ENCODE results near the gene COL6A3.

COL6A3 gene

DNA sequence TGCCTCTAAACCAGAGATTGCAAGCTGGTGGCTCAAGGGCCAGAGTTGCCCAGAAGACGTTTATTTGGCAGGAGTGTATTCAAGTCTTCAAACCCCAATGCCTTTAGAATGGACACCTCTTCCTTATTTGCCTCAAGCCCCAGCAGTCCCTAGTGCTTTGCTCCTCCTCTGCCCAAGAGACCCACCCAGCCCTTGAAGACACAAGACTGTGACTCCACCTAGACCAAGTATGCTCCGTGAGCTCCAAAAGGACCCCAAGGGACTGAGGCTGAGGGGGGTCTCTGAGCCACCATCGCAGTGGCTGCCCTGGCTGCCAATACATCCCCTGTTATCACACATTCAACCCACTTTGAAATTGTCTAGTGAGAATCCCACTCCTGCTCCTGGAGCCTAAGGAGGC, 99.3 kb downstream of the COL6A3 start:
- H3K36me3 ChIP-seq (ENCODE audit: control insufficient read depth in 4 of 4, insufficient read depth in 4 of 4, low read length in 3 of 4): no peaks in the 10 kb centered on the region
- H3K27ac ChIP-seq (ENCODE audit: insufficient read depth in 1 of 2, low read depth in 1 of 2, low read length in 2 of 2, poor library complexity in 1 of 2, severe bottlenecking in 2 of 2): no peak overlapping the region
- ChIA-PET POLR2A (no interaction called here), CTCF (no interaction called here)
- no peak for DNase-seq
- no peaks in the 10 kb centered on the region for H3K4me1 ChIP-seq (ENCODE audit: control extremely low read depth in 1 of 4, control insufficient read depth in 4 of 4, insufficient read depth in 4 of 4, low read length in 3 of 4)
- H3K9me3 ChIP-seq (ENCODE audit: control extremely low read depth in 1 of 5, control insufficient read depth in 4 of 5, insufficient read depth in 2 of 5, low read depth in 1 of 5, low read length in 4 of 5): no peaks in the 10 kb centered on the region
- WGBS (ENCODE audit: insufficient coverage): 33% methylated on average over 1 of the region's 3 CpGs
- peaks cover 0 to 15% (median 3%) of the 10 kb centered on the region in 5 experiments for H3K27me3 ChIP-seq (replicated peaks in 2 of 5; ENCODE audit: control insufficient read depth in 4 of 5, insufficient read depth in 5 of 5, low read length in 4 of 5)
- no peak overlapping the region for H3K4me3 ChIP-seq (ENCODE audit: control insufficient read depth in 1 of 7, extremely low read depth in 1 of 7, insufficient read depth in 4 of 7, low read depth in 2 of 7, low read length in 6 of 7)

DNA sequence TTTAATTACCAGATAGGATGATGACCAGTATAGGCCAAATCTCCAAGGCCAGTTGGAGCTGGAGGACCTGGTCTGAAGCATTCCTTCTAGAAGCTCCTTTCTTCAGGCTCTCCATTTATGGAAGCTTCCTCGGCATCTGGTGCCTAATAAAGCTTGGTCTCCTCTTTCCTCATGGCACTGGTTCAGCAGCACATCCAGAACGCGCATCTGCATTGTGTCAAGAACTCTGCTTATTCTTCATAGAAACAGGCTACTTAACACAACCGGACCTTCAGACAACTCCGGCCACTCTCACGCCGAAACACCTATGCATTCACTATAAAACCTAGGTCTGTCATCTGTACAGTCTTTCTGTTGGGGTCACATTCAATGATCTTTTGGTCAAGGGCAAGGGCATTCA, 99.8 kb downstream of the COL6A3 start:
- H3K27ac ChIP-seq (ENCODE audit: insufficient read depth in 1 of 2, low read depth in 1 of 2, low read length in 2 of 2, poor library complexity in 1 of 2, severe bottlenecking in 2 of 2): no peak overlapping the region
- WGBS (ENCODE audit: insufficient coverage): 100% methylated on average over 7 of the region's 7 CpGs
- POLR2A ChIA-PET: no interaction called here
- H3K4me3 ChIP-seq (ENCODE audit: control insufficient read depth in 1 of 7, extremely low read depth in 1 of 7, insufficient read depth in 4 of 7, low read depth in 2 of 7, low read length in 6 of 7): no peak overlapping the region
- no peaks in the 10 kb centered on the region for H3K36me3 ChIP-seq (ENCODE audit: control insufficient read depth in 4 of 4, insufficient read depth in 4 of 4, low read length in 3 of 4)
- H3K27me3 ChIP-seq (replicated peaks in 2 of 5; ENCODE audit: control insufficient read depth in 4 of 5, insufficient read depth in 5 of 5, low read length in 4 of 5): peaks cover 0 to 15% (median 3%) of the 10 kb centered on the region in 5 experiments
- CTCF ChIA-PET: no interaction called here
- H3K4me1 ChIP-seq (ENCODE audit: control extremely low read depth in 1 of 4, control insufficient read depth in 4 of 4, insufficient read depth in 4 of 4, low read length in 3 of 4): no peaks in the 10 kb centered on the region
- DNase-seq: no peak
- H3K9me3 ChIP-seq (ENCODE audit: control extremely low read depth in 1 of 5, control insufficient read depth in 4 of 5, insufficient read depth in 2 of 5, low read depth in 1 of 5, low read length in 4 of 5): no peaks in the 10 kb centered on the region

DNA sequence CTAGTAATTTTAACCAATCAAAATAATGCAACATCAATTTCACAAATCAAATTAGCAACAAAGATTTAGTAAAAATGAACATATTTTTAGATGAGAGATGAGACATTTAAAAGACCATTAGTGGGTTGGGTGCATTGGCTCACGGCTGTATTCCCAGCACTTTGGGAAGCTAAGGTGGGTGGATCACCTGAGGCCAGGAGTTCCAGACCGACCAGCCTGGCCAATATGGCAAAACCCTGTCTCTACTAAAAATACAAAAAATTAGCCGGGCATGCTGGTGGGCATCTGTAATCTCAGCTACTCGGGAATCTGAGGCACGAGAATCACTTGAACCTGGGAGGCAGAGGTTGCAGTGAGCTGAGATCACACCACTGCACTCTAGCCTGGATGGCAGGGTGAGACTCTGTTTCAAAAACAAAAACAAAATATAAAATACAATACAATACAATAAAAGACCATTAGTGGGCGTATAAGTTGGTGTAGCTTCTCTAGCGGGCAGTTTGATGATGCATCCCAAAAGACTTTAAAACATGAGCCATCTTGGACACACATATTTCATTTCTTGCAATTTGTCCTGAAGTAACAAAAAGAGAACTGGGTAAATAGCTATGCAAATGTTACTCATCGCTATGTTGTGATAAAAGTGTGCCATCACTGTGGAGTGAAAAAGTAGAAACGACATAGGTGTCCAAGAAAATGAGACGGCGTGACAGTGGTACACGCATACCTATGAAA, 101.8 kb downstream of the COL6A3 start:
- Histone ChIP-seq H3K27ac (ENCODE audit: insufficient read depth in 1 of 2, low read depth in 1 of 2, low read length in 2 of 2, poor library complexity in 1 of 2, severe bottlenecking in 2 of 2) (no peak overlapping the region), H3K9me3 (ENCODE audit: control extremely low read depth in 1 of 5, control insufficient read depth in 4 of 5, insufficient read depth in 2 of 5, low read depth in 1 of 5, low read length in 4 of 5) (no peaks in the 10 kb centered on the region), H3K4me1 (ENCODE audit: control extremely low read depth in 1 of 4, control insufficient read depth in 4 of 4, insufficient read depth in 4 of 4, low read length in 3 of 4) (no peaks in the 10 kb centered on the region), H3K27me3 (replicated peaks in 2 of 5; ENCODE audit: control insufficient read depth in 4 of 5, insufficient read depth in 5 of 5, low read length in 4 of 5) (peaks cover 0 to 18% (median 2%) of the 10 kb centered on the region in 5 experiments), H3K4me3 (ENCODE audit: control insufficient read depth in 1 of 7, extremely low read depth in 1 of 7, insufficient read depth in 4 of 7, low read depth in 2 of 7, low read length in 6 of 7) (no peak overlapping the region), H3K36me3 (ENCODE audit: control insufficient read depth in 4 of 4, insufficient read depth in 4 of 4, low read length in 3 of 4) (no peaks in the 10 kb centered on the region)
- POLR2A ChIA-PET: interaction anchor here (1.0 kb wide), 1 partner anchor 14 kb away, joined by 3 read pairs; no protein-coding TSS in a partner anchor
- CTCF ChIA-PET: interaction anchor here (1.1 kb wide), 1 partner anchor 10 kb away, joined by 3 read pairs; no protein-coding TSS in a partner anchor
- 91% methylated on average over 11 of the region's 12 CpGs for WGBS (ENCODE audit: insufficient coverage)
- DNase-seq: no peak

DNA sequence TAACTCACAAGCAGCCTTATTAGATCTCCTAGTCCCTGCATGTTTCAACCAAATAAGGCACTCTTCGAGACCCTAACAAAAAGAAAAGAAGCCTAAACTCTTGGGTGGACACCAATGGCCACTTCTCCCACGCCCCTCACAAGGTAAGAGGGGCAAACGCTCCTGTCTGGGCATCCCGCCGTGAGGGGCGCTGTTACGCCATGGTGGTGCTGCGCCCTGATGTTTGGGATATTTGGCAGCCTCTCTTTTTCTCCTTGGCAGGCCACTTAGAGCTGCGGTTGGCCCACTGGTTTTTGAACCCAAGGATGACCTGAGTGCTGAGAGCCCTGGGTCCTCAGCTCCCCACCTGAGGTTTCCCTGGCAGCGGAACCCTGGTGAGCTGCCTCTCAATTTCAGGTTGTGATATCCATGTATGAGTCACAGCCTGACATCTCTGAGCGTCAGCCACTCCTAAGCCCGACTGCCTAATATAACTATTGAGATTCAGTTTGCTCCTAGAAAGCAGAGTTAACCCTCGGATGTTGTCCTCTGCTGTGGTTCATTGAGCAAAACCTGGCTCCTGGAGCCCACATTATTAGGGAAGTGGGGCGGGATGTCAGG, 103.3 kb downstream of the COL6A3 start:
- Histone ChIP-seq H3K36me3 (ENCODE audit: control insufficient read depth in 4 of 4, insufficient read depth in 4 of 4, low read length in 3 of 4) (no peaks in the 10 kb centered on the region), H3K27ac (ENCODE audit: insufficient read depth in 1 of 2, low read depth in 1 of 2, low read length in 2 of 2, poor library complexity in 1 of 2, severe bottlenecking in 2 of 2) (no peak overlapping the region), H3K9me3 (ENCODE audit: control extremely low read depth in 1 of 5, control insufficient read depth in 4 of 5, insufficient read depth in 2 of 5, low read depth in 1 of 5, low read length in 4 of 5) (no peaks in the 10 kb centered on the region), H3K4me3 (ENCODE audit: control insufficient read depth in 1 of 7, extremely low read depth in 1 of 7, insufficient read depth in 4 of 7, low read depth in 2 of 7, low read length in 6 of 7) (no peak overlapping the region), H3K27me3 (replicated peaks in 2 of 5; ENCODE audit: control insufficient read depth in 4 of 5, insufficient read depth in 5 of 5, low read length in 4 of 5) (peaks cover 0 to 18% (median 0%) of the 10 kb centered on the region in 5 experiments), H3K4me1 (ENCODE audit: control extremely low read depth in 1 of 4, control insufficient read depth in 4 of 4, insufficient read depth in 4 of 4, low read length in 3 of 4) (no peaks in the 10 kb centered on the region)
- ChIA-PET CTCF (no interaction called here), POLR2A (no interaction called here)
- no peak for DNase-seq
- WGBS (ENCODE audit: insufficient coverage): 93% methylated on average over 14 of the region's 14 CpGs

DNA sequence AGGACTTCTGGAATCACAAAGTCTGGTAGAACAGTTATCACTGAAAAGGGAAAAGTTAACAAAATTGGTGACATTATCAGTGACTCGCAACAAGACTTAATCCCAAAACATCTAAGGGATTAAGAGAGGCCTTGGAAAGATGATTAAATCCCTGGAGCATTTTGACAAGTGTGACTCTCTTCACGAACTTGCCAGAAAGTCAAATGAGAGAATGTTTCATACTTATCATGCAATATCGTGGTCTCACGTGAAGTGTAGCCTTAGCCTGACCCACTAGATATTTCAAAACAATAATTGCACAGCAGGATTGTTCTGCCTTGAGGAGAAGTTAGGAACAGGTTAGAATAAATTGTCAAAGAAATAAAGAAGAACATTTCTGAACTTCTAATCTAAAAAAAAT, 104.5 kb downstream of the COL6A3 start:
- Histone ChIP-seq H3K27ac (ENCODE audit: insufficient read depth in 1 of 2, low read depth in 1 of 2, low read length in 2 of 2, poor library complexity in 1 of 2, severe bottlenecking in 2 of 2) (no peak overlapping the region), H3K9me3 (ENCODE audit: control extremely low read depth in 1 of 5, control insufficient read depth in 4 of 5, insufficient read depth in 2 of 5, low read depth in 1 of 5, low read length in 4 of 5) (peaks cover 0 to under 1% (median 0%) of the 10 kb centered on the region in 5 experiments), H3K36me3 (ENCODE audit: control insufficient read depth in 4 of 4, insufficient read depth in 4 of 4, low read length in 3 of 4) (no peaks in the 10 kb centered on the region), H3K4me3 (ENCODE audit: control insufficient read depth in 1 of 7, extremely low read depth in 1 of 7, insufficient read depth in 4 of 7, low read depth in 2 of 7, low read length in 6 of 7) (no peak overlapping the region), H3K27me3 (replicated peaks in 2 of 5; ENCODE audit: control insufficient read depth in 4 of 5, insufficient read depth in 5 of 5, low read length in 4 of 5) (peaks cover 0 to 13% (median 0%) of the 10 kb centered on the region in 5 experiments), H3K4me1 (ENCODE audit: control extremely low read depth in 1 of 4, control insufficient read depth in 4 of 4, insufficient read depth in 4 of 4, low read length in 3 of 4) (no peaks in the 10 kb centered on the region)
- ChIA-PET CTCF (no interaction called here), POLR2A (no interaction called here)
- DNase-seq: no peak
- 80% methylated on average over 1 of the region's 4 CpGs for WGBS (ENCODE audit: insufficient coverage)

DNA sequence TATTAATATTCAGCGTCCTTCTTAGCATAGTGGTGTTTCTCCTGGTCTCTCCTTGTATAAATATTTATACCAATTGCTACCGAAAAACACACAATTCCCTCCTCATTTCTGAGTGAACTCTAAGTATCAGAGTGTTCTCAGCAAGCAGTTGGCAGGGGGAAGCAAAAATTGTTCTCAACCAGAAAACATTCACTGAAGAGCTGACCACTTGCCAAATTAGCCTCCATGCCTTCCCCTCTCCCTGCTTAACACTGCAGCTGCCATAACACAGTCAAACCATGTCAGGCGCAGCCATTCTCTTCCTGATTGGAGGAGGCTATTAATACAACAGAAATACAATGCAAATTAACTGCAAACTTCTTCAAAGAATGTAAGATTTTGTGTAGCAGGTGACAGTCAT, 105.0 kb downstream of the COL6A3 start:
- Histone ChIP-seq H3K4me3 (ENCODE audit: control insufficient read depth in 1 of 7, extremely low read depth in 1 of 7, insufficient read depth in 4 of 7, low read depth in 2 of 7, low read length in 6 of 7) (no peak overlapping the region), H3K36me3 (ENCODE audit: control insufficient read depth in 4 of 4, insufficient read depth in 4 of 4, low read length in 3 of 4) (no peaks in the 10 kb centered on the region), H3K9me3 (ENCODE audit: control extremely low read depth in 1 of 5, control insufficient read depth in 4 of 5, insufficient read depth in 2 of 5, low read depth in 1 of 5, low read length in 4 of 5) (peaks cover 0 to 2% (median 0%) of the 10 kb centered on the region in 5 experiments), H3K27me3 (replicated peaks in 2 of 5; ENCODE audit: control insufficient read depth in 4 of 5, insufficient read depth in 5 of 5, low read length in 4 of 5) (peaks cover 0 to 9% (median 0%) of the 10 kb centered on the region in 5 experiments), H3K27ac (ENCODE audit: insufficient read depth in 1 of 2, low read depth in 1 of 2, low read length in 2 of 2, poor library complexity in 1 of 2, severe bottlenecking in 2 of 2) (no peak overlapping the region), H3K4me1 (ENCODE audit: control extremely low read depth in 1 of 4, control insufficient read depth in 4 of 4, insufficient read depth in 4 of 4, low read length in 3 of 4) (no peaks in the 10 kb centered on the region)
- DNase-seq: no peak
- CTCF ChIA-PET: no interaction called here
- POLR2A ChIA-PET: no interaction called here
- 100% methylated on average over 1 of the region's 3 CpGs for WGBS (ENCODE audit: insufficient coverage)

DNA sequence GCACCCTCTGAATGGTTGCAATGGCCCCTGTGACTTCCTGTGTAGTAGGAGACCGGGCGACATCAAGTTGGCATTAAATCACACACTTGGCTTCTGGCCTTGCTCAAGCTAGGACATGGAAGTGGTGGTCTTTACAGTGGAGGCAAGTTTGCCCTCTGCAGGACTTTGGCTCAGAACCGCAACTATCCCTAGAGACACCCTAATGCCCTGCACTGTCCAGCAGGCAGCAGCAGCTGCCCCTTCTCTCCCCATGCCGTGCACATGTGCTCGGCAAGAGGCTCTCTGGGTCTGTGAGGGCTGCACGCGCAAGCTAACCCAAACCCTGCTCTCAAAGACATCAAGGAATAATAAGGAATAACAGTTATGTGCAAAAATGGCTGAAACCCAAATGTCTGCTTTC, 106.5 kb downstream of the COL6A3 start:
- no peak overlapping the region for H3K4me3 ChIP-seq (ENCODE audit: control insufficient read depth in 1 of 7, extremely low read depth in 1 of 7, insufficient read depth in 4 of 7, low read depth in 2 of 7, low read length in 6 of 7)
- peaks cover 0 to 6% (median 3%) of the 10 kb centered on the region in 5 experiments for H3K9me3 ChIP-seq (ENCODE audit: control extremely low read depth in 1 of 5, control insufficient read depth in 4 of 5, insufficient read depth in 2 of 5, low read depth in 1 of 5, low read length in 4 of 5)
- 84% methylated on average over 3 of the region's 7 CpGs for WGBS (ENCODE audit: insufficient coverage)
- no peak overlapping the region for H3K27ac ChIP-seq (ENCODE audit: insufficient read depth in 1 of 2, low read depth in 1 of 2, low read length in 2 of 2, poor library complexity in 1 of 2, severe bottlenecking in 2 of 2)
- CTCF ChIA-PET: no interaction called here
- H3K27me3 ChIP-seq (replicated peaks in 2 of 5; ENCODE audit: control insufficient read depth in 4 of 5, insufficient read depth in 5 of 5, low read length in 4 of 5): peaks cover 0 to 6% (median 0%) of the 10 kb centered on the region in 5 experiments
- H3K4me1 ChIP-seq (ENCODE audit: control extremely low read depth in 1 of 4, control insufficient read depth in 4 of 4, insufficient read depth in 4 of 4, low read length in 3 of 4): no peaks in the 10 kb centered on the region
- no peak for DNase-seq
- POLR2A ChIA-PET: no interaction called here
- H3K36me3 ChIP-seq (ENCODE audit: control insufficient read depth in 4 of 4, insufficient read depth in 4 of 4, low read length in 3 of 4): no peaks in the 10 kb centered on the region
